Activated CD4-positive, alpha-beta memory T cell treated with anti-CD3 and anti-CD28 coated beads for 36 hours (primary cell): Measurements from ENCODE around the gene CECR2. TPM values are rescaled to one million over a fixed set of nuclear protein-coding genes. Genes with fewer than 3 reads are reported as not detected.
"Not testable (repeated sequence)": the region's sequence is repeated elsewhere in the genome, so short reads cannot be mapped to it uniquely, and the experiment has no call there.

Experiments
- CTCF ChIA-PET: fragments of 350-600 bp; sonication (Branson Sonifier 250); formaldehyde crosslinking; loops from one replicate; lab custom pipeline; 2021; ENCODE audit warnings: antibody characterized with exemption, inconsistent platforms; lab: Charles Lee
- POLR2A ChIA-PET: fragments of 350-600 bp; sonication (Branson Sonifier 250); formaldehyde crosslinking; loops from one replicate; lab custom pipeline; 2021; ENCODE audit warnings: antibody characterized with exemption; lab: Charles Lee
- DNase-seq: peaks from one replicate; pipeline ENCODE4 v3.0.0-alpha.2; 2020
- H3K27ac Mint-ChIP-seq: one replicate; pipeline ENCODE4 v1.8.0; 2021; ENCODE audit warnings: mixed read lengths
- H3K27me3 Mint-ChIP-seq: one replicate; pipeline ENCODE4 v1.8.0; 2021; ENCODE audit warnings: mixed read lengths
- H3K36me3 Mint-ChIP-seq: one replicate; pipeline ENCODE4 v1.8.0; 2021; ENCODE audit warnings: mixed read lengths
- H3K4me1 Mint-ChIP-seq: one replicate; pipeline ENCODE4 v1.8.0; 2021; ENCODE audit warnings: low read depth, mixed read lengths
- H3K4me3 Mint-ChIP-seq: one replicate; pipeline ENCODE4 v1.8.0; 2021; ENCODE audit warnings: mild to moderate bottlenecking, mixed read lengths
- H3K9me3 Mint-ChIP-seq: one replicate; pipeline ENCODE4 v1.8.0; 2021; ENCODE audit warnings: mixed read lengths
- intact Hi-C: fragments of 100-400 bp; cut with micrococcal nuclease; formaldehyde crosslinking; loops from one replicate; pipeline ENCODE4 v1.15.1; 2023
- total RNA-seq, 2 experiments: library from RNA; stranded (reverse); gene quantifications; one replicate each; pipeline ENCODE4 v1.2.3, GENCODE V29; 2021

Gene CECR2
- total RNA-seq, 2 experiments from 2014 or later = not detected

GRCh38 chr22:17412232-17412631 is 43.0 kb downstream of the CECR2 start:
- H3K36me3 Mint-ChIP-seq = no peaks in the 10 kb centered on the region
- H3K27ac Mint-ChIP-seq = no peak overlapping the region
- no peak overlapping the region for H3K4me3 Mint-ChIP-seq
- H3K9me3 Mint-ChIP-seq = no peaks in the 10 kb centered on the region
- no peak for DNase-seq
- CTCF ChIA-PET = no interaction called here
- H3K4me1 Mint-ChIP-seq = no peaks in the 10 kb centered on the region
- intact Hi-C loops = no loop called here
- H3K27me3 Mint-ChIP-seq = no peaks in the 10 kb centered on the region
- POLR2A ChIA-PET = no interaction called here

- Mint-ChIP-seq H3K36me3 (no peaks in the 10 kb centered on the region), H3K27ac (no peak overlapping the region), H3K4me3 (no peak overlapping the region), H3K27me3 (no peaks in the 10 kb centered on the region), H3K4me1 (no peaks in the 10 kb centered on the region), H3K9me3 (no peaks in the 10 kb centered on the region)
- POLR2A ChIA-PET = no interaction called here
- DNase-seq = no peak
- intact Hi-C loops = no loop called here
- CTCF ChIA-PET = no interaction called here
Measured at GRCh38 chr22:17418890-17419324, 49.6 kb downstream of the CECR2 start.

GRCh38 chr22:17419348-17419747 is 50.1 kb downstream of the CECR2 start:
- POLR2A ChIA-PET = no interaction called here
- intact Hi-C loops = no loop called here
- CTCF ChIA-PET = no interaction called here
- Mint-ChIP-seq H3K27ac (no peak overlapping the region), H3K4me1 (no peaks in the 10 kb centered on the region), H3K4me3 (no peak overlapping the region), H3K9me3 (no peaks in the 10 kb centered on the region), H3K27me3 (no peaks in the 10 kb centered on the region), H3K36me3 (no peaks in the 10 kb centered on the region)
- DNase-seq = no peak

DNA sequence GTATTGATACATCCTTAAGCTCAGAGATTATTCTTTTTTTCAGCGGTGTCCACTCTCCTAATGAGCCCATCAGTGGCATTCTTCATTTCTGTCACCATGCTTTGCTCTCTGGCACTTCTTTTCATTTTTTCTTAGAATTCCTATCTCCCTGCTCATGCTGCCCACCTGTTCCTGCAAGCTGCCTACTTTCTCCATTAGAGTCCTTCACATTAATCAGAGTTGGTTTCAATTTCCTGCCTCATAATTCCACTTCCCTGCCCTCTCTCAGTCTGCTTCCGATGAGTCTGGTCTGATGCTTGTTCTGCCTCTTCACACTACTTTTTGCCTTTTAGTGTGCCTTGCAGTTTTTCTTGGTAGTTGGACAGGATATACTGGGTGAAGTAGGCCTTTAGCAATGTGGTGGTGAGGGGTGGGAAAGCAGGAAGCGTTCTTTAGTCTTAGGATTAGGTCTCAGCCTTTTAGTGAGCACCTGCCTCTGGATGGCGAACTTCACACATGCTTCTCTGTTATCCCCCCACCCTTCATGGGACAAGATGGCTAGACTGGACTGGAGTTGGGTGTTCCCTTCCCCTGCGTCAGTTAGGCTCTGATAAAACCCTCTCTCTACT is 53.6 kb downstream of the CECR2 start:
- ChIA-PET POLR2A (no interaction called here), CTCF (no interaction called here)
- H3K27me3 Mint-ChIP-seq = no peaks in the 10 kb centered on the region
- no peak for DNase-seq
- H3K9me3 Mint-ChIP-seq = no peaks in the 10 kb centered on the region
- no peak overlapping the region for H3K27ac Mint-ChIP-seq
- intact Hi-C loops = no loop called here
- no peak overlapping the region for H3K4me3 Mint-ChIP-seq
- no peaks in the 10 kb centered on the region for H3K36me3 Mint-ChIP-seq
- no peaks in the 10 kb centered on the region for H3K4me1 Mint-ChIP-seq

GRCh38 chr22:17423616-17424015 is 54.4 kb downstream of the CECR2 start:
- intact Hi-C loops = no loop called here
- H3K9me3 Mint-ChIP-seq = no peaks in the 10 kb centered on the region
- no peaks in the 10 kb centered on the region for H3K27me3 Mint-ChIP-seq
- no peaks in the 10 kb centered on the region for H3K36me3 Mint-ChIP-seq
- H3K27ac Mint-ChIP-seq = no peak overlapping the region
- no peak for DNase-seq
- no peak overlapping the region for H3K4me3 Mint-ChIP-seq
- POLR2A ChIA-PET = no interaction called here
- CTCF ChIA-PET = no interaction called here
- no peaks in the 10 kb centered on the region for H3K4me1 Mint-ChIP-seq

GRCh38 chr22:17427528-17427927 is 58.3 kb downstream of the CECR2 start:
- CTCF ChIA-PET, intact Hi-C loops, H3K27ac Mint-ChIP-seq: not testable (repeated sequence)

GRCh38 chr22:17429516-17429915 is 60.3 kb downstream of the CECR2 start:
- no peak overlapping the region for H3K4me3 Mint-ChIP-seq

More at GRCh38 chr22:17427528-17427927, 58.3 kb downstream of the CECR2 start:
- H3K4me1 Mint-ChIP-seq, DNase-seq, H3K27me3 Mint-ChIP-seq, H3K9me3 Mint-ChIP-seq, H3K4me3 Mint-ChIP-seq, POLR2A ChIA-PET, H3K36me3 Mint-ChIP-seq: not testable (repeated sequence)

GRCh38 chr22:17430412-17430811 is 61.2 kb downstream of the CECR2 start:
- H3K4me1 Mint-ChIP-seq = no peaks in the 10 kb centered on the region
- no peak overlapping the region for H3K27ac Mint-ChIP-seq
- POLR2A ChIA-PET = interaction anchor here (0.5 kb wide), 1 partner anchor 351 kb away, joined by 3 read pairs; no protein-coding TSS in a partner anchor
- intact Hi-C loops = no loop called here
- no peak for DNase-seq
- CTCF ChIA-PET = no interaction called here
- H3K4me3 Mint-ChIP-seq = no peak overlapping the region
- H3K27me3 Mint-ChIP-seq = peaks cover 5% of the 10 kb centered on the region
- no peaks in the 10 kb centered on the region for H3K9me3 Mint-ChIP-seq
- H3K36me3 Mint-ChIP-seq = no peaks in the 10 kb centered on the region

More at GRCh38 chr22:17429516-17429915, 60.3 kb downstream of the CECR2 start:
- intact Hi-C loops = no loop called here
- no peaks in the 10 kb centered on the region for H3K9me3 Mint-ChIP-seq
- H3K27ac Mint-ChIP-seq = no peak overlapping the region
- H3K27me3 Mint-ChIP-seq = peaks cover 5% of the 10 kb centered on the region
- no peaks in the 10 kb centered on the region for H3K36me3 Mint-ChIP-seq
- POLR2A ChIA-PET = no interaction called here
- no peaks in the 10 kb centered on the region for H3K4me1 Mint-ChIP-seq
- no peak for DNase-seq
- CTCF ChIA-PET = no interaction called here

- no peak overlapping the region for H3K4me3 Mint-ChIP-seq
- intact Hi-C loops = no loop called here
- ChIA-PET POLR2A (interaction anchor here (0.5 kb wide), 1 partner anchor 352 kb away, joined by 3 read pairs; no protein-coding TSS in a partner anchor), CTCF (interaction anchor here (1.0 kb wide), 1 partner anchor 259 kb away, joined by 3 read pairs; no protein-coding TSS in a partner anchor)
- no peak overlapping the region for H3K27ac Mint-ChIP-seq
- H3K36me3 Mint-ChIP-seq = no peaks in the 10 kb centered on the region
- no peak for DNase-seq
- peaks cover 5% of the 10 kb centered on the region for H3K27me3 Mint-ChIP-seq
- H3K4me1 Mint-ChIP-seq = no peaks in the 10 kb centered on the region
- no peaks in the 10 kb centered on the region for H3K9me3 Mint-ChIP-seq
Measured at GRCh38 chr22:17431179-17431578, 61.9 kb downstream of the CECR2 start.

- no peak for DNase-seq
- H3K4me1 Mint-ChIP-seq = no peaks in the 10 kb centered on the region
- H3K4me3 Mint-ChIP-seq = no peak overlapping the region
- no peaks in the 10 kb centered on the region for H3K36me3 Mint-ChIP-seq
- H3K9me3 Mint-ChIP-seq = no peaks in the 10 kb centered on the region
- H3K27me3 Mint-ChIP-seq = peaks cover 8% of the 10 kb centered on the region
- no peak overlapping the region for H3K27ac Mint-ChIP-seq
- intact Hi-C loops = no loop called here
- POLR2A ChIA-PET = interaction anchor here (1.2 kb wide), 1 partner anchor 54 kb away, joined by 3 read pairs; no protein-coding TSS in a partner anchor
- CTCF ChIA-PET = interaction anchor here (1.4 kb wide), 1 partner anchor 377 kb away, joined by 4 read pairs; no protein-coding TSS in a partner anchor
Measured at GRCh38 chr22:17434856-17435255, 65.6 kb downstream of the CECR2 start.

- H3K27me3 Mint-ChIP-seq = peaks cover 8% of the 10 kb centered on the region
- POLR2A ChIA-PET = no interaction called here
- H3K9me3 Mint-ChIP-seq = no peaks in the 10 kb centered on the region
- no peak for DNase-seq
- H3K4me3 Mint-ChIP-seq = no peak overlapping the region
- intact Hi-C loops = no loop called here
- no peaks in the 10 kb centered on the region for H3K4me1 Mint-ChIP-seq
- H3K27ac Mint-ChIP-seq = no peak overlapping the region
- no peaks in the 10 kb centered on the region for H3K36me3 Mint-ChIP-seq
- CTCF ChIA-PET = interaction anchor here (1.4 kb wide), 1 partner anchor 378 kb away, joined by 4 read pairs; no protein-coding TSS in a partner anchor
Measured at GRCh38 chr22:17435375-17435774, 66.1 kb downstream of the CECR2 start.

GRCh38 chr22:17436382-17436980 is 67.2 kb downstream of the CECR2 start:
- Mint-ChIP-seq H3K4me3 (no peak overlapping the region), H3K9me3 (no peaks in the 10 kb centered on the region), H3K27me3 (peaks cover 8% of the 10 kb centered on the region), H3K27ac (no peak overlapping the region), H3K4me1 (no peaks in the 10 kb centered on the region), H3K36me3 (no peaks in the 10 kb centered on the region)
- POLR2A ChIA-PET = no interaction called here
- CTCF ChIA-PET = interaction anchor here (1.0 kb wide), 1 partner anchor 66 kb away, joined by 3 read pairs; no protein-coding TSS in a partner anchor
- intact Hi-C loops = no loop called here
- DNase-seq = no peak
